ENCODE data around the gene MEDAG. TPM values are rescaled to one million over a fixed set of nuclear protein-coding genes. Genes with fewer than 3 reads are reported as not detected.
A peak's percentile ranks its signal among the peaks of the same experiment; 100 is the strongest.

Gene MEDAG
- total and polyA plus RNA-seq, 2 experiments from 2014 or later = 0.06 TPM; not detected in 1

GRCh38 chr13:30880856-30881155, 25.3 kb upstream of the MEDAG start:
- Histone ChIP-seq H3K4me1 (ENCODE audit: low read depth) (no peaks in the 10 kb centered on the region), H3K27ac (no peak overlapping the region), H3K4me3 (no peak overlapping the region), H3K9me3 (ENCODE audit: low read depth) (no peaks in the 10 kb centered on the region), H3K27me3 (no peaks in the 10 kb centered on the region), H3K36me3 (no peaks in the 10 kb centered on the region)
- DNase-seq (ENCODE audit: low read depth in 1 of 2, low spot score in 1 of 2) = peak in 1 of 2 donors; percentile 84
- no peak for TF ChIP-seq CTCF (IDR thresholded peaks at IDR 0.05; ENCODE audit: low read depth, low read length)

- H3K27ac ChIP-seq = no peak overlapping the region
- no peaks in the 10 kb centered on the region for H3K36me3 ChIP-seq
- H3K4me1 ChIP-seq (ENCODE audit: low read depth) = no peaks in the 10 kb centered on the region
- H3K27me3 ChIP-seq = no peaks in the 10 kb centered on the region
- H3K9me3 ChIP-seq (ENCODE audit: low read depth) = no peaks in the 10 kb centered on the region
- DNase-seq (ENCODE audit: low read depth in 1 of 2, low spot score in 1 of 2) = no peak
- H3K4me3 ChIP-seq = no peak overlapping the region
- no peak for TF ChIP-seq CTCF (IDR thresholded peaks at IDR 0.05; ENCODE audit: low read depth, low read length)
Measured at GRCh38 chr13:30881191-30881651, 24.9 kb upstream of the MEDAG start.

GRCh38 chr13:30882026-30882850, 23.8 kb upstream of the MEDAG start:
- H3K4me1 ChIP-seq (ENCODE audit: low read depth) = no peaks in the 10 kb centered on the region
- H3K27ac ChIP-seq = no peak overlapping the region
- no peaks in the 10 kb centered on the region for H3K9me3 ChIP-seq (ENCODE audit: low read depth)
- H3K36me3 ChIP-seq = no peaks in the 10 kb centered on the region
- H3K4me3 ChIP-seq = no peak overlapping the region
- H3K27me3 ChIP-seq = no peaks in the 10 kb centered on the region
- no peak for DNase-seq (ENCODE audit: low read depth in 1 of 2, low spot score in 1 of 2)
- no peak for TF ChIP-seq CTCF (IDR thresholded peaks at IDR 0.05; ENCODE audit: low read depth, low read length)

- no peak for DNase-seq (ENCODE audit: low read depth in 1 of 2, low spot score in 1 of 2)
- no peak for TF ChIP-seq CTCF (IDR thresholded peaks at IDR 0.05; ENCODE audit: low read depth, low read length)
- Histone ChIP-seq H3K4me1 (ENCODE audit: low read depth) (no peaks in the 10 kb centered on the region), H3K9me3 (ENCODE audit: low read depth) (no peaks in the 10 kb centered on the region), H3K27ac (no peak overlapping the region), H3K27me3 (no peaks in the 10 kb centered on the region), H3K4me3 (no peak overlapping the region), H3K36me3 (no peaks in the 10 kb centered on the region)
Measured at GRCh38 chr13:30882996-30883766, 22.9 kb upstream of the MEDAG start.

- Histone ChIP-seq H3K27me3 (no peaks in the 10 kb centered on the region), H3K27ac (no peak overlapping the region), H3K4me1 (ENCODE audit: low read depth) (no peaks in the 10 kb centered on the region), H3K4me3 (no peak overlapping the region), H3K9me3 (ENCODE audit: low read depth) (no peaks in the 10 kb centered on the region), H3K36me3 (no peaks in the 10 kb centered on the region)
- no peak for DNase-seq (ENCODE audit: low read depth in 1 of 2, low spot score in 1 of 2)
- no peak for TF ChIP-seq CTCF (IDR thresholded peaks at IDR 0.05; ENCODE audit: low read depth, low read length)
Measured at GRCh38 chr13:30884543-30884942, 21.5 kb upstream of the MEDAG start.
